Measurements from ENCODE around the gene DLGAP5.

Gene DLGAP5

DNA sequence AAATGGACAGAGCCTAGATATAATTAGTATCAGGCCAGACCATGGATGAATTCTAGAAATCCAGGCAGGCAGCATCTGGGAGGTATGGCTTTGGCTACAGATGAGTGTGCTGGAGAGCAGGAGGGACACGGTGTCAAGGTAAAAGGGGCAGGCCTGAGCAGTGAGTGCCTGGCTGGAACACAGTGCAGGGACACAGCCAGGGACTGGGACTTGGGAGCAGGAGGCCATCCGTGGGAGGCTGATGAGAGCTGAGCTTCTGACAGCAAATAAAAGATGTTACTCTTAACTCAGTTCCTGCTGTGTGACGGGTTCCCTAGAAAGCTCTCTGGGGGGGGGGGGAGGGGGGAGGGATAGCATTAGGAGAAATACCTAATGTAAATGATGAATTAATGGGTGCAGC, 75.9 kb downstream of the DLGAP5 start:
- Histone ChIP-seq H3K9ac (ENCODE audit: low read length) (no peak overlapping the region), H3K23ac (ENCODE audit: low read length) (no peak overlapping the region), H3K27me3 (ENCODE audit: insufficient read depth, low read length) (no peaks in the 10 kb centered on the region), H2BK120ac (ENCODE audit: insufficient read depth, low read length, poor library complexity) (no peak overlapping the region), H2AK5ac (ENCODE audit: low read length) (no peak overlapping the region), H3K27ac (ENCODE audit: low read depth, low read length) (no peak overlapping the region), H3K9me3 (ENCODE audit: insufficient read depth, low read depth, low read length) (no peaks in the 10 kb centered on the region), H3K36me3 (ENCODE audit: control insufficient read depth in 1 of 2, insufficient read depth in 2 of 2, low read length in 2 of 2) (no peaks in the 10 kb centered on the region), H4K12ac (ENCODE audit: low read depth, low read length) (no peak overlapping the region), H4K91ac (ENCODE audit: low read depth, low read length) (peak overlapping the region; percentile 1), H3K4ac (ENCODE audit: low read depth, low read length) (no peak overlapping the region), H2BK12ac (ENCODE audit: low read length) (peak overlapping the region; percentile 15), H3K4me3 (ENCODE audit: low read depth, low read length) (no peak overlapping the region), H3K4me1 (ENCODE audit: control insufficient read depth in 1 of 2, insufficient read depth in 2 of 2, low read length in 2 of 2) (peaks cover 7 to 10% of the 10 kb centered on the region in 2 experiments), H3K18ac (ENCODE audit: low read length) (no peak overlapping the region), H3K4me2 (ENCODE audit: low read length) (no peak overlapping the region), H3K79me2 (ENCODE audit: control insufficient read depth, insufficient read depth, low read length, poor library complexity) (no peaks in the 10 kb centered on the region), H2AFZ (ENCODE audit: insufficient read depth, low read length, poor library complexity) (no peak overlapping the region), H3K79me1 (ENCODE audit: low read length) (peaks cover 4% of the 10 kb centered on the region), H3K14ac (ENCODE audit: low read length) (peak overlapping the region; percentile 46), H4K8ac (ENCODE audit: low read depth, low read length) (no peak overlapping the region), H2BK5ac (ENCODE audit: low read depth, low read length, poor library complexity) (no peak overlapping the region)
- peak in 1 of 2 donors; percentile 25 for DNase-seq
- WGBS (ENCODE audit: extremely low coverage, insufficient coverage, insufficient read length): no CpG with 5 or more reads among the region's 3 CpGs

DNA sequence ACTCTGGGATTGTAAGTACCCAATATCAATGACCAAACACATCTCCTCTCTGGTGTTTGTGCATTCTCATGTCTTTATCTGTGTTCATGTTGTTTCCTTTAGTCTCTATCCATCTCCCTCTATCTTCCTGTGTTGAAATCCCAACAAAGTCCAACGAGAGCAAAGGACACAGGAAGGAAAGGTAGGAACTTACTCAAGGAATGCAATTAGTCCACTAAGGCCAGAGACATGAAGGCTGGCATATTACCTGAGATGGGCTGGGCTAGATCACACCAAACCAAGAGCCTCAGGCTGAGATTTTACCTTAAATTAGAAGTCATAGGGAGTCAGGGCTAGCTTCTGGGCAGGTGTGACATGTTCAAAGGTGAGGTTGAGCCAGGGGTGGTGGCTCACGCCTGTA, 76.7 kb downstream of the DLGAP5 start:
- Histone ChIP-seq H2AFZ (ENCODE audit: insufficient read depth, low read length, poor library complexity) (no peak overlapping the region), H2BK12ac (ENCODE audit: low read length) (no peak overlapping the region), H3K9ac (ENCODE audit: low read length) (no peak overlapping the region), H3K27ac (ENCODE audit: low read depth, low read length) (no peak overlapping the region), H3K14ac (ENCODE audit: low read length) (no peak overlapping the region), H3K4me3 (ENCODE audit: low read depth, low read length) (no peak overlapping the region), H2BK120ac (ENCODE audit: insufficient read depth, low read length, poor library complexity) (no peak overlapping the region), H3K79me1 (ENCODE audit: low read length) (no peaks in the 10 kb centered on the region), H3K4me2 (ENCODE audit: low read length) (no peak overlapping the region), H3K23ac (ENCODE audit: low read length) (no peak overlapping the region), H3K36me3 (ENCODE audit: control insufficient read depth in 1 of 2, insufficient read depth in 2 of 2, low read length in 2 of 2) (no peaks in the 10 kb centered on the region), H3K27me3 (ENCODE audit: insufficient read depth, low read length) (no peaks in the 10 kb centered on the region), H2BK5ac (ENCODE audit: low read depth, low read length, poor library complexity) (no peak overlapping the region), H3K9me3 (ENCODE audit: insufficient read depth, low read depth, low read length) (no peaks in the 10 kb centered on the region), H4K8ac (ENCODE audit: low read depth, low read length) (no peak overlapping the region), H3K4me1 (ENCODE audit: control insufficient read depth in 1 of 2, insufficient read depth in 2 of 2, low read length in 2 of 2) (peaks cover 3 to 5% of the 10 kb centered on the region in 2 experiments), H3K4ac (ENCODE audit: low read depth, low read length) (no peak overlapping the region), H3K18ac (ENCODE audit: low read length) (no peak overlapping the region), H2AK5ac (ENCODE audit: low read length) (no peak overlapping the region), H3K79me2 (ENCODE audit: control insufficient read depth, insufficient read depth, low read length, poor library complexity) (no peaks in the 10 kb centered on the region), H4K91ac (ENCODE audit: low read depth, low read length) (no peak overlapping the region), H4K12ac (ENCODE audit: low read depth, low read length) (no peak overlapping the region)
- WGBS (ENCODE audit: extremely low coverage, insufficient coverage, insufficient read length): no CpG with 5 or more reads among the region's 2 CpGs
- peak; percentile 91 to 96 for DNase-seq

DNA sequence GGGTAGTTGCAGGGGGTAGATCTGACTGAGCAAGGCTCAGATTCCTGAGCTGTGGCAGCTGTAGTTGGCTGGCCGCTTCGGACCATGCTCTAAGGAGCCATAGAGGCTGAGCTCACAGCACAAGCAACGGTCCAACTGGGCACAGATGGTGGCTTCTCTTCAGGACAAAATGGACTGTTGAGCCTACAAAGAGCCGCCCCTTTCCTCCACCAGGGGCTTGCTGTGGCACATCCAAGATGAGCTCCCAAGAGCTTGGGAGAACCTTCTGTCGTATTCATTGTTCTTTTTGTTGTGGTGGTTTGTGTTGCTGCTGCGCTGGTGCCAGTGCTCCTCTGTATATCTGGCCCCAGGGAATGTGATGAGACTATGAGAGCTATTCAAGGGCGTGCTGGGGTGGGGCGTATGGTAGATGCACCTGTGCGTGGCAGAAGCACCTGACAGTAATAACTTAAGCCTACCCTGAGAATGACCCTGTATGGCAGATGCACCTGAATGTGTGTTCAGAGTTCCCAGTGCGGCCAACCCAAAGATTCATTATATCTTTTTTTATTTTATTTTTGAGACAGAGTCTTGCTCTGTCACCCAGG, 80.2 kb downstream of the DLGAP5 start:
- Histone ChIP-seq H3K27me3 (ENCODE audit: insufficient read depth, low read length) (no peaks in the 10 kb centered on the region), H3K27ac (ENCODE audit: low read depth, low read length) (no peak overlapping the region), H3K4me1 (ENCODE audit: control insufficient read depth in 1 of 2, insufficient read depth in 2 of 2, low read length in 2 of 2) (peaks cover 9 to 12% of the 10 kb centered on the region in 2 experiments), H2AK5ac (ENCODE audit: low read length) (peak overlapping the region; percentile 7), H3K4me2 (ENCODE audit: low read length) (no peak overlapping the region), H4K12ac (ENCODE audit: low read depth, low read length) (no peak overlapping the region), H2BK120ac (ENCODE audit: insufficient read depth, low read length, poor library complexity) (no peak overlapping the region), H3K18ac (ENCODE audit: low read length) (no peak overlapping the region), H3K4ac (ENCODE audit: low read depth, low read length) (no peak overlapping the region), H3K79me2 (ENCODE audit: control insufficient read depth, insufficient read depth, low read length, poor library complexity) (no peaks in the 10 kb centered on the region), H3K9ac (ENCODE audit: low read length) (no peak overlapping the region), H3K4me3 (ENCODE audit: low read depth, low read length) (no peak overlapping the region), H3K79me1 (ENCODE audit: low read length) (peaks cover 9% of the 10 kb centered on the region), H4K91ac (ENCODE audit: low read depth, low read length) (no peak overlapping the region), H3K36me3 (ENCODE audit: control insufficient read depth in 1 of 2, insufficient read depth in 2 of 2, low read length in 2 of 2) (no peaks in the 10 kb centered on the region), H2AFZ (ENCODE audit: insufficient read depth, low read length, poor library complexity) (no peak overlapping the region), H2BK12ac (ENCODE audit: low read length) (peak overlapping the region; percentile 45), H3K14ac (ENCODE audit: low read length) (no peak overlapping the region), H2BK5ac (ENCODE audit: low read depth, low read length, poor library complexity) (no peak overlapping the region), H3K9me3 (ENCODE audit: insufficient read depth, low read depth, low read length) (no peaks in the 10 kb centered on the region), H3K23ac (ENCODE audit: low read length) (no peak overlapping the region), H4K8ac (ENCODE audit: low read depth, low read length) (no peak overlapping the region)
- DNase-seq: no peak
- no CpG with 5 or more reads among the region's 10 CpGs for WGBS (ENCODE audit: extremely low coverage, insufficient coverage, insufficient read length)

DNA sequence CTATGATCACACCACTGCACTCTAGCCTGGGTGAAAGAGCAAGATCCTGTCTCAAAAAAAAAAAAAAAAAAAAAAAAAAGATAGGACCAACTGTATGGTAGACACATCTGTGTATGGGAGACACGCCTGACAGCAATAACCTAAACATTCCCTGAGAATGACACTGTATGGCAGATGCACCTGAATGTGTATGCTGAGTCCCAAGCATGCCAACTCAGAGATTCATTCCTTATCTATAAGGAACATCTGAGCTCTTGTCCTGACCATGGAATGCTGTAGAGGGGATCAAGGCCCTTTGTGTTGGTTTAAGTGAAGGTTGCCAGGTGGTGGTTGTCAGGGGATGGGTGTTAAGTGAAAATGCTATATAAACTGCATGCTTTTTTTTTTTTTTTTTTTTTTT, 81.5 kb downstream of the DLGAP5 start:
- Histone ChIP-seq H3K4me3 (ENCODE audit: low read depth, low read length) (no peak overlapping the region), H2BK12ac (ENCODE audit: low read length) (no peak overlapping the region), H4K91ac (ENCODE audit: low read depth, low read length) (no peak overlapping the region), H2AFZ (ENCODE audit: insufficient read depth, low read length, poor library complexity) (no peak overlapping the region), H3K9me3 (ENCODE audit: insufficient read depth, low read depth, low read length) (no peaks in the 10 kb centered on the region), H3K18ac (ENCODE audit: low read length) (no peak overlapping the region), H3K27me3 (ENCODE audit: insufficient read depth, low read length) (no peaks in the 10 kb centered on the region), H2AK5ac (ENCODE audit: low read length) (no peak overlapping the region), H3K14ac (ENCODE audit: low read length) (no peak overlapping the region), H3K9ac (ENCODE audit: low read length) (no peak overlapping the region), H3K36me3 (ENCODE audit: control insufficient read depth in 1 of 2, insufficient read depth in 2 of 2, low read length in 2 of 2) (no peaks in the 10 kb centered on the region), H3K23ac (ENCODE audit: low read length) (no peak overlapping the region), H3K4me1 (ENCODE audit: control insufficient read depth in 1 of 2, insufficient read depth in 2 of 2, low read length in 2 of 2) (peaks cover 6 to 12% of the 10 kb centered on the region in 2 experiments), H3K4me2 (ENCODE audit: low read length) (no peak overlapping the region), H3K79me1 (ENCODE audit: low read length) (peaks cover 9% of the 10 kb centered on the region), H2BK5ac (ENCODE audit: low read depth, low read length, poor library complexity) (no peak overlapping the region), H4K12ac (ENCODE audit: low read depth, low read length) (no peak overlapping the region), H4K8ac (ENCODE audit: low read depth, low read length) (no peak overlapping the region), H3K4ac (ENCODE audit: low read depth, low read length) (no peak overlapping the region), H3K79me2 (ENCODE audit: control insufficient read depth, insufficient read depth, low read length, poor library complexity) (no peaks in the 10 kb centered on the region), H3K27ac (ENCODE audit: low read depth, low read length) (no peak overlapping the region), H2BK120ac (ENCODE audit: insufficient read depth, low read length, poor library complexity) (no peak overlapping the region)
- peak; percentile 86 to 93 for DNase-seq
- WGBS (ENCODE audit: extremely low coverage, insufficient coverage, insufficient read length): no CpG with 5 or more reads among the region's 1 CpG
